Heart right ventricle (tissue), 16 donors: ENCODE data around the gene PLK3. TPM values are rescaled to one million over a fixed set of nuclear protein-coding genes. Genes with fewer than 3 reads are reported as not detected.

Experiments used
- ATAC-seq, 8 donors: fragments of 200-7000 bp; cut with Tn5 transposase; one replicate each; pipeline ENCODE4 v1.9.1; 2020; ENCODE audit warnings: mild to moderate bottlenecking in 8 of 8, moderate library complexity in 8 of 8, moderate number of reproducible peaks in 1 of 8
- DNase-seq, 2 donors: peaks; one replicate each; pipeline ENCODE4 v3.0.0-alpha.2; 2020
- H3K27ac ChIP-seq, 10 donors: fragments of 200-600 bp; sonication (generic) in 2 of 10; one replicate each; pipeline versions ENCODE4 v1.5.0 to v1.8.0; 2020 to 2022; ENCODE audit warnings: mild to moderate bottlenecking in 3 of 10
- H3K27me3 ChIP-seq, 7 donors: fragments of 200-600 bp; one replicate each; pipeline ENCODE4 v1.8.0; 2021 to 2022; ENCODE audit warnings: mild to moderate bottlenecking in 2 of 7
- H3K36me3 ChIP-seq, 9 donors: fragments of 200-600 bp; sonication (generic) in 1 of 9; one replicate each; pipeline versions ENCODE4 v1.5.0 to v1.8.0; 2020 to 2022; ENCODE audit warnings: mild to moderate bottlenecking in 2 of 9
- H3K4me1 ChIP-seq, 9 donors: fragments of 200-600 bp; sonication (generic) in 1 of 9; one replicate each; pipeline versions ENCODE4 v1.5.0 to v1.8.0; 2020 to 2022; ENCODE audit warnings: mild to moderate bottlenecking in 4 of 9
- H3K4me3 ChIP-seq, 10 donors: fragments of 200-600 bp; sonication (generic) in 2 of 10; one replicate each; pipeline versions ENCODE4 v1.5.0 to v1.8.0; 2020 to 2022; ENCODE audit warnings: mild to moderate bottlenecking in 7 of 10, moderate library complexity in 2 of 10
- H3K9me3 ChIP-seq, 11 donors: fragments of 200-600 bp in 10 of 11; sonication (generic) in 2 of 11; one replicate each; pipeline versions ENCODE4 v1.5.0 to v1.8.0; 2013 to 2022; ENCODE audit warnings: mild to moderate bottlenecking in 2 of 11, control low read depth in 1 of 11, moderate library complexity in 1 of 11
- CTCF ChIP-seq, 9 donors: fragments of 200-600 bp; sonication (generic) in 2 of 9; IDR thresholded peaks; one replicate each; pipeline versions ENCODE4 v1.5.0 to v1.8.0; 2021 to 2022; ENCODE audit warnings: antibody characterized with exemption in 9 of 9, mild to moderate bottlenecking in 5 of 9, moderate library complexity in 1 of 9
- WGBS, 2 donors: extraction: QIAGEN DNeasy Blood & Tissue Kit; methylation state at CpG; one replicate each; pipeline ENCODE4 v1.1.7; 2013; ENCODE audit warnings: inconsistent platforms in 1 of 2; 5-methylcytosine and 5-hydroxymethylcytosine counted together
- intact Hi-C, 10 donors: fragments of 100-400 bp; cut with DNase I; formaldehyde crosslinking; loops; one replicate each; pipeline versions ENCODE4 v1.11.1 to v1.14.2; 2022
- polyA plus RNA-seq, 2 donors: library from polyadenylated mRNA; stranded (reverse); fragments of 200-250 nt; gene quantifications; one replicate each; pipeline ENCODE4 v1.2.3, GENCODE V29; 2013
- total RNA-seq, 10 donors: library from RNA; stranded (reverse); fragmentation: NEBNext Ultra II Directional in 3 of 10; extraction: Animal tissue kit (Norgen Biotek cat#: 25700) in 3 of 10; gene quantifications; one replicate each; pipeline versions ENCODE4 v1.2.1 to v1.2.4, GENCODE V29; 2021 to 2023
- donor health status: Arrhythmogenic right ventricular cardiomyopathy.
- donor health status: ischemic (EF 13 %, LVEDD 7.1; RV severe dilation, severe dysfunction).
- donor health status: healthy with polysubstance abuse.
- donor health status: DM: no; HTN: yes; CAD: no.
- donor health status: DM: no; HTN: no; CAD: no.
- donor health status: ischemic (EF 25% LVEDD 6.9; RV normal size, moderate dysfunction).
- donor health status: ischemic (EF 25% LVEDD 5.7; RV mildly dilated, moderate dysfunction).
- donor health status: healthy.
- donor health status: DM: yes; HTN: yes; CAD: no.
- donor health status: Ischemic cardiomyopathy.
- donor health status: ischemic (EF 35%, LVEDD 5.7; RV mildly dilated, moderate dysfunction).
- donor health status: nonischemic (EF 11% LVEDD 7.7; RV severe dilation, severe dysfunction).
- donor health status: DM: yes; HTN: yes; CAD: no.
- donor health status: PGD.
- donor health status: ischemic (EF 29% LVEDD 5.4; RV normal size, mild dysfunction).
- donor health status: nonischemic (EF 23%, LVEDD 6.1; RV moderate dilation, normal function).

Gene PLK3
- total and polyA plus RNA-seq, 12 donors = 2.9 to 12.7 (median 7.0) TPM

GRCh38 chr1:44801491-44802305, 1.5 kb downstream of the PLK3 start:
- Histone ChIP-seq H3K4me3 (peak overlapping the region; percentile 32 to 98 (median 88)), H3K4me1 (peaks cover 20 to 66% (median 58%) of the 10 kb centered on the region in 9 donors), H3K27ac (peak overlapping the region in 9 of 10 donors; percentile 12 to 100 (median 97)), H3K27me3 (no peaks in the 10 kb centered on the region), H3K36me3 (peaks cover 0 to 46% (median 23%) of the 10 kb centered on the region in 9 donors), H3K9me3 (no peaks in the 10 kb centered on the region)
- intact Hi-C loops = loop anchor here in 1 of 10 donors (2.0 to 5.0 kb wide), 2 partner anchors 17 to 36 kb away; no protein-coding TSS in a partner anchor
- no peak for TF ChIP-seq CTCF (IDR thresholded peaks at IDR 0.05)
- WGBS, 2 donors = 42 to 60% methylated on average over 13 of the region's 13 CpGs
- DNase-seq (no peak), ATAC-seq (no peak)

- Histone ChIP-seq H3K27ac (peak overlapping the region in 9 of 10 donors; percentile 47 to 100 (median 97)), H3K4me3 (peak overlapping the region in 9 of 10 donors; percentile 64 to 98 (median 89)), H3K9me3 (no peaks in the 10 kb centered on the region), H3K4me1 (peaks cover 28 to 73% (median 66%) of the 10 kb centered on the region in 9 donors), H3K36me3 (peaks cover 0 to 48% (median 23%) of the 10 kb centered on the region in 9 donors), H3K27me3 (no peaks in the 10 kb centered on the region)
- no peak for DNase-seq
- 78 to 83% methylated on average over 13 of the region's 13 CpGs for WGBS, 2 donors
- ATAC-seq = no peak
- intact Hi-C loops = loop anchor here in 1 of 10 donors (5.0 kb wide), 1 partner anchor 35 kb away; no protein-coding TSS in a partner anchor
- TF ChIP-seq CTCF (IDR thresholded peaks at IDR 0.05) = no peak
These were observed 2.3 kb downstream of the PLK3 start for GRCh38 chr1:44802306-44803061.

GRCh38 chr1:44803062-44803311, 2.8 kb downstream of the PLK3 start:
- H3K27ac ChIP-seq = peak overlapping the region in 9 of 10 donors; percentile 47 to 100 (median 97)
- H3K4me1 ChIP-seq = peaks cover 32 to 78% (median 70%) of the 10 kb centered on the region in 9 donors
- ATAC-seq = no peak
- no peak for DNase-seq
- H3K36me3 ChIP-seq = peaks cover 0 to 48% (median 23%) of the 10 kb centered on the region in 9 donors
- H3K4me3 ChIP-seq = peak overlapping the region in 5 of 10 donors; percentile 77 to 98 (median 89)
- intact Hi-C loops = loop anchor here in 1 of 10 donors (5.0 kb wide), 1 partner anchor 34 kb away; no protein-coding TSS in a partner anchor
- no peaks in the 10 kb centered on the region for H3K27me3 ChIP-seq
- TF ChIP-seq CTCF (IDR thresholded peaks at IDR 0.05) = no peak
- WGBS, 2 donors = 89 to 92% methylated on average over 9 of the region's 9 CpGs
- H3K9me3 ChIP-seq = no peaks in the 10 kb centered on the region
